K562 (cell line): Measurements from ENCODE around the gene USP37. TPM values are rescaled to one million over a fixed set of nuclear protein-coding genes. Genes with fewer than 3 reads are reported as not detected.
A peak's percentile ranks its signal among the peaks of the same experiment; 100 is the strongest.

Experiments used
- DPF2 ChIP-seq: fragments of 450-650 bp; IDR thresholded peaks from 2 replicates; pipeline ENCODE4 v1.6.1; 2016
- ETS1 ChIP-seq: conservative IDR thresholded peaks from 2 replicates; pipeline ENCODE4 v1.6.1; 2011; ENCODE audit warnings: low read depth, mild to moderate bottlenecking, low read length; ENCODE audit not compliant: control insufficient read depth
- ETV6 ChIP-seq, 3 experiments: fragments of 150-350 bp in 1 of 3; sonication (generic) in 1 of 3; formaldehyde crosslinking in 1 of 3; IDR thresholded peaks; 2 replicates each; pipeline versions ENCODE4 v1.6.1 to v1.8.0; 2014 to 2022; ENCODE audit warnings: borderline replicate concordance in 2 of 3, low read depth in 2 of 3, antibody characterized with exemption in 1 of 3, low read length in 1 of 3, mild to moderate bottlenecking in 1 of 3, missing genetic modification reagents in 1 of 3
- HEY1 ChIP-seq: fragments of 250-450 bp; sonication (Bioruptor Pico); IDR thresholded peaks from 2 replicates; pipeline ENCODE4 v1.5.0; 2020; ENCODE audit warnings: mild to moderate bottlenecking, moderate library complexity, borderline replicate concordance
- ILK ChIP-seq: fragments of 450-650 bp; IDR thresholded peaks from 2 replicates; pipeline ENCODE4 v1.6.1; 2016; ENCODE audit warnings: missing genetic modification characterization, low read depth, mild to moderate bottlenecking, missing compliant biosample characterization, moderate library complexity, borderline replicate concordance
- MAZ ChIP-seq, 2 experiments: fragments of 450-650 bp in 1 of 2; sonication (generic) in 1 of 2; formaldehyde crosslinking; IDR thresholded peaks in 1 of 2; conservative IDR thresholded peaks in 1 of 2; 2 replicates each; pipeline versions ENCODE4 v1.4.0 to v1.5.0; 2020; ENCODE audit warnings: mild to moderate bottlenecking in 1 of 2, missing genetic modification reagents in 1 of 2
- POLR2AphosphoS2 ChIP-seq: IDR thresholded peaks from 2 replicates; pipeline ENCODE4 v1.6.1; 2012; ENCODE audit warnings: low read length, improper control_type of control experiment
- RFX1 ChIP-seq: fragments of 450-650 bp; IDR thresholded peaks from 2 replicates; pipeline ENCODE4 v1.6.1; 2016; ENCODE audit warnings: mild to moderate bottlenecking, moderate library complexity
- SPI1 ChIP-seq: IDR thresholded peaks from 2 replicates; pipeline ENCODE4 v1.6.1; 2011; ENCODE audit warnings: low read depth, low read length, control low read depth, borderline replicate concordance
- U2AF2 ChIP-seq: fragments of 200-400 bp; formaldehyde crosslinking; optimal IDR thresholded peaks from 2 replicates; pipeline ENCODE3; 2017; ENCODE audit warnings: low read depth, mild to moderate bottlenecking, low read length
- ZKSCAN3 ChIP-seq: fragments of 250-450 bp; sonication (Bioruptor Pico); IDR thresholded peaks from 2 replicates; pipeline ENCODE4 v1.4.0; 2020
- ZNF655 ChIP-seq: fragments of 250-450 bp; sonication (Bioruptor Pico); IDR thresholded peaks from 2 replicates; pipeline ENCODE4 v1.5.0; 2021
- polyA plus RNA-seq, 8 experiments: library from polyadenylated mRNA; depleted of rRNA in 4 of 8; stranded (reverse) in 5 of 8; unstranded in 3 of 8; fragments of >200 nt; fragmentation: Nextera tagmentation in 2 of 8; fragmentation: Illumina TruSeq in 1 of 8; extraction: Ambion mirVana in 2 of 8; extraction: Trizol in 1 of 8; gene quantifications; 2 replicates each; pipeline versions ENCODE4 v1.2.1 to v1.2.3, GENCODE V29; 2011 to 2014; ENCODE audit warnings: inconsistent platforms in 1 of 8, missing spikeins in 1 of 8
- total RNA-seq, 7 experiments: library from RNA; depleted of rRNA in 6 of 7; stranded (reverse); fragments of >200 nt in 6 of 7; fragmentation: Illumina TruSeq in 2 of 7; extraction: Trizol in 2 of 7; gene quantifications; 2 replicates each; pipeline versions ENCODE4 v1.2.1 to v1.2.3, GENCODE V29; 2011 to 2021; ENCODE audit warnings: low replicate concordance in 1 of 7
- TF ChIP-seq, protein P1 (sequence below), 2 experiments: fragments of 450-650 bp; IDR thresholded peaks; 2 replicates each; pipeline ENCODE4 v1.6.1; 2016
- TF ChIP-seq, protein P2 (sequence below): sonication (generic); formaldehyde crosslinking; IDR thresholded peaks from 2 replicates; pipeline ENCODE4 v1.8.1; 2023; ENCODE audit warnings: mild to moderate bottlenecking, missing genetic modification reagents
- TF ChIP-seq, protein P3 (sequence below): sonication (generic); formaldehyde crosslinking; IDR thresholded peaks from 2 replicates; pipeline ENCODE4 v1.8.0; 2023; ENCODE audit warnings: missing genetic modification reagents, mild to moderate bottlenecking, borderline replicate concordance

Gene USP37
- total and polyA plus RNA-seq, 9 of the 15 experiments (the other 6 are each of a cell fraction or from before 2014, with no cell fraction given), result 2.0 to 14.2 (median 8.5) TPM

GRCh38 chr2:218406949-218407618 lies 161.1 kb downstream of the USP37 start (continued):
- TF ChIP-seq, protein P1, sequence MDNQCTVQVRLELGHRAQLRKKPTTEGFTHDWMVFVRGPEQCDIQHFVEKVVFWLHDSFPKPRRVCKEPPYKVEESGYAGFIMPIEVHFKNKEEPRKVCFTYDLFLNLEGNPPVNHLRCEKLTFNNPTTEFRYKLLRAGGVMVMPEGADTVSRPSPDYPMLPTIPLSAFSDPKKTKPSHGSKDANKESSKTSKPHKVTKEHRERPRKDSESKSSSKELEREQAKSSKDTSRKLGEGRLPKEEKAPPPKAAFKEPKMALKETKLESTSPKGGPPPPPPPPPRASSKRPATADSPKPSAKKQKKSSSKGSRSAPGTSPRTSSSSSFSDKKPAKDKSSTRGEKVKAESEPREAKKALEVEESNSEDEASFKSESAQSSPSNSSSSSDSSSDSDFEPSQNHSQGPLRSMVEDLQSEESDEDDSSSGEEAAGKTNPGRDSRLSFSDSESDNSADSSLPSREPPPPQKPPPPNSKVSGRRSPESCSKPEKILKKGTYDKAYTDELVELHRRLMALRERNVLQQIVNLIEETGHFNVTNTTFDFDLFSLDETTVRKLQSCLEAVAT (IDR thresholded peaks at IDR 0.05), result no peak
- TF ChIP-seq POLR2AphosphoS2 (no peak), U2AF2 (no peak), ETV6 (IDR thresholded peaks at IDR 0.05; ENCODE audit: borderline replicate concordance in 1 of 2, low read depth in 2 of 2, low read length in 1 of 2) (no peak), ETV6 (CRISPR knock-in tag; IDR thresholded peaks at IDR 0.05; ENCODE audit: borderline replicate concordance) (no peak), ZNF655 (no peak), RFX1 (no peak), ILK (tag) (no peak), HEY1 (CRISPR knock-in tag) (no peak), ZKSCAN3 (CRISPR knock-in tag) (no peak), SPI1 (peak; percentile 85), ETS1 (no peak), DPF2 (peak; percentile 43; the same call in 1 of the 2 replicates), MAZ (CRISPR knock-in tag; conservative IDR thresholded peaks at IDR 0.05 in 1 of 2, IDR thresholded peaks at IDR 0.05 in 1 of 2) (no peak)
- TF ChIP-seq, protein P2, sequence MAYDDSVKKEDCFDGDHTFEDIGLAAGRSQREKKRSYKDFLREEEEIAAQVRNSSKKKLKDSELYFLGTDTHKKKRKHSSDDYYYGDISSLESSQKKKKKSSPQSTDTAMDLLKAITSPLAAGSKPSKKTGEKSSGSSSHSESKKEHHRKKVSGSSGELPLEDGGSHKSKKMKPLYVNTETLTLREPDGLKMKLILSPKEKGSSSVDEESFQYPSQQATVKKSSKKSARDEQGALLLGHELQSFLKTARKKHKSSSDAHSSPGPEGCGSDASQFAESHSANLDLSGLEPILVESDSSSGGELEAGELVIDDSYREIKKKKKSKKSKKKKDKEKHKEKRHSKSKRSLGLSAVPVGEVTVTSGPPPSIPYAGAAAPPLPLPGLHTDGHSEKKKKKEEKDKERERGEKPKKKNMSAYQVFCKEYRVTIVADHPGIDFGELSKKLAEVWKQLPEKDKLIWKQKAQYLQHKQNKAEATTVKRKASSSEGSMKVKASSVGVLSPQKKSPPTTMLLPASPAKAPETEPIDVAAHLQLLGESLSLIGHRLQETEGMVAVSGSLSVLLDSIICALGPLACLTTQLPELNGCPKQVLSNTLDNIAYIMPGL (CRISPR knock-in tag), result no peak
- TF ChIP-seq, protein P3, sequence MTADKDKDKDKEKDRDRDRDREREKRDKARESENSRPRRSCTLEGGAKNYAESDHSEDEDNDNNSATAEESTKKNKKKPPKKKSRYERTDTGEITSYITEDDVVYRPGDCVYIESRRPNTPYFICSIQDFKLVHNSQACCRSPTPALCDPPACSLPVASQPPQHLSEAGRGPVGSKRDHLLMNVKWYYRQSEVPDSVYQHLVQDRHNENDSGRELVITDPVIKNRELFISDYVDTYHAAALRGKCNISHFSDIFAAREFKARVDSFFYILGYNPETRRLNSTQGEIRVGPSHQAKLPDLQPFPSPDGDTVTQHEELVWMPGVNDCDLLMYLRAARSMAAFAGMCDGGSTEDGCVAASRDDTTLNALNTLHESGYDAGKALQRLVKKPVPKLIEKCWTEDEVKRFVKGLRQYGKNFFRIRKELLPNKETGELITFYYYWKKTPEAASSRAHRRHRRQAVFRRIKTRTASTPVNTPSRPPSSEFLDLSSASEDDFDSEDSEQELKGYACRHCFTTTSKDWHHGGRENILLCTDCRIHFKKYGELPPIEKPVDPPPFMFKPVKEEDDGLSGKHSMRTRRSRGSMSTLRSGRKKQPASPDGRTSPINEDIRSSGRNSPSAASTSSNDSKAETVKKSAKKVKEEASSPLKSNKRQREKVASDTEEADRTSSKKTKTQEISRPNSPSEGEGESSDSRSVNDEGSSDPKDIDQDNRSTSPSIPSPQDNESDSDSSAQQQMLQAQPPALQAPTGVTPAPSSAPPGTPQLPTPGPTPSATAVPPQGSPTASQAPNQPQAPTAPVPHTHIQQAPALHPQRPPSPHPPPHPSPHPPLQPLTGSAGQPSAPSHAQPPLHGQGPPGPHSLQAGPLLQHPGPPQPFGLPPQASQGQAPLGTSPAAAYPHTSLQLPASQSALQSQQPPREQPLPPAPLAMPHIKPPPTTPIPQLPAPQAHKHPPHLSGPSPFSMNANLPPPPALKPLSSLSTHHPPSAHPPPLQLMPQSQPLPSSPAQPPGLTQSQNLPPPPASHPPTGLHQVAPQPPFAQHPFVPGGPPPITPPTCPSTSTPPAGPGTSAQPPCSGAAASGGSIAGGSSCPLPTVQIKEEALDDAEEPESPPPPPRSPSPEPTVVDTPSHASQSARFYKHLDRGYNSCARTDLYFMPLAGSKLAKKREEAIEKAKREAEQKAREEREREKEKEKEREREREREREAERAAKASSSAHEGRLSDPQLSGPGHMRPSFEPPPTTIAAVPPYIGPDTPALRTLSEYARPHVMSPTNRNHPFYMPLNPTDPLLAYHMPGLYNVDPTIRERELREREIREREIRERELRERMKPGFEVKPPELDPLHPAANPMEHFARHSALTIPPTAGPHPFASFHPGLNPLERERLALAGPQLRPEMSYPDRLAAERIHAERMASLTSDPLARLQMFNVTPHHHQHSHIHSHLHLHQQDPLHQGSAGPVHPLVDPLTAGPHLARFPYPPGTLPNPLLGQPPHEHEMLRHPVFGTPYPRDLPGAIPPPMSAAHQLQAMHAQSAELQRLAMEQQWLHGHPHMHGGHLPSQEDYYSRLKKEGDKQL (CRISPR knock-in tag), result no peak
